HFFc6 (cell line): ENCODE measurements around the gene GNPTAB. TPM values are rescaled to one million over a fixed set of nuclear protein-coding genes. Genes with fewer than 3 reads are reported as not detected.

Experiments
- DNase-seq: peaks from one replicate; pipeline ENCODE4 v3.0.0-alpha.2; 2018
- H3K27ac Mint-ChIP-seq: 2 replicates; pipeline ENCODE4 v1.8.0; 2020; ENCODE audit warnings: mild to moderate bottlenecking, mixed read lengths
- H3K27me3 Mint-ChIP-seq: 2 replicates; pipeline ENCODE4 v1.8.0; 2021; ENCODE audit warnings: mild to moderate bottlenecking, moderate library complexity, mixed read lengths; ENCODE audit not compliant: insufficient read depth
- H3K36me3 Mint-ChIP-seq: 2 replicates; pipeline ENCODE4 v1.8.0; 2021; ENCODE audit warnings: low read depth, mixed read lengths
- H3K4me1 Mint-ChIP-seq: 2 replicates; pipeline ENCODE4 v1.8.0; 2020; ENCODE audit warnings: low read depth, mixed read lengths
- H3K4me3 Mint-ChIP-seq: 2 replicates; pipeline ENCODE4 v1.8.0; 2020; ENCODE audit warnings: mild to moderate bottlenecking, moderate library complexity, mixed read lengths
- H3K9me3 Mint-ChIP-seq: 2 replicates; pipeline ENCODE4 v1.8.0; 2020; ENCODE audit warnings: mild to moderate bottlenecking, mixed read lengths
- CTCF ChIP-seq: fragments of 200-600 bp; sonication (generic); IDR thresholded peaks from 2 replicates; pipeline ENCODE4 v1.5.0; 2021; ENCODE audit warnings: antibody characterized with exemption, mild to moderate bottlenecking
- total RNA-seq, 6 experiments: library from RNA; stranded (reverse); fragmentation: NEBNext Ultra II Directional; extraction: Animal tissue kit (Norgen Biotek cat#: 25700); gene quantifications; 2 replicates in 1 of 6; 3 replicates in 5 of 6; pipeline ENCODE4 v1.2.3, GENCODE V29; 2021

Gene GNPTAB
- total RNA-seq, 6 experiments from 2014 or later = 37.1 to 53.6 (median 44.9) TPM

- no peak for TF ChIP-seq CTCF
- peaks cover 10% of the 10 kb centered on the region for H3K36me3 Mint-ChIP-seq
- H3K4me1 Mint-ChIP-seq = no peaks in the 10 kb centered on the region; the same call in 1 of the 2 replicates
- no peaks in the 10 kb centered on the region for H3K9me3 Mint-ChIP-seq
- no peak for DNase-seq
- no peaks in the 10 kb centered on the region for H3K27me3 Mint-ChIP-seq
- H3K4me3 Mint-ChIP-seq = peak overlapping the region; percentile 27; the same call in 1 of the 2 replicates
- peak overlapping the region; percentile 79 for H3K27ac Mint-ChIP-seq
These were observed 25.2 kb upstream of the GNPTAB start for GRCh38 chr12:101855976-101856375.

- Mint-ChIP-seq H3K36me3 (peaks cover 10% of the 10 kb centered on the region), H3K4me1 (no peaks in the 10 kb centered on the region; the same call in 1 of the 2 replicates), H3K27ac (peak overlapping the region; percentile 79), H3K27me3 (no peaks in the 10 kb centered on the region), H3K9me3 (no peaks in the 10 kb centered on the region), H3K4me3 (0 out of 2 replicates have a peak overlapping the region, but pooled peaks have one; percentile 27)
- DNase-seq = no peak
- no peak for TF ChIP-seq CTCF
These were observed 24.7 kb upstream of the GNPTAB start for GRCh38 chr12:101855364-101855884.

- no peaks in the 10 kb centered on the region for H3K9me3 Mint-ChIP-seq
- no peaks in the 10 kb centered on the region; the same call in 1 of the 2 replicates for H3K4me1 Mint-ChIP-seq
These were observed 24.0 kb upstream of the GNPTAB start for GRCh38 chr12:101854747-101855146.

DNA sequence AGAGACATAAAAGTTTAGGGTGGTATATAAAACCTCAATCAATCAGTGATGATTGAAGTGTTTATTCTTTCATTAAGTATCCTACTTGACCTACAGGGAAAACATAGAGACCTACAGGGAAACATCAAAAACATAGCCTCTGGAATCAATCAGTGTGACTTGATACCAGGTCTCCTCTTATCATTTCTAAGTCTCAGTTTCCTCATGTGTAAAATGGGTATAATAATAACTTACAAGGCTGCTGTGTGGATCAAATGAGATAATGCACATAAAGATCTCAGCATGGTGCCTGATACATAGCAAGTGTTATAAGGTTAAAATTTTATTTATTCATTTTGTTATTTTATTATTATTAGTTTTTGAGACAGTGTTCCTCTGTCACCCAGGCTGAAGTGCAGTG, 22.2 kb upstream of the GNPTAB start:
- no peak overlapping the region for H3K27ac Mint-ChIP-seq
- peaks cover 10% of the 10 kb centered on the region for H3K36me3 Mint-ChIP-seq
- H3K4me1 Mint-ChIP-seq = no peaks in the 10 kb centered on the region; the same call in 1 of the 2 replicates
- no peak for DNase-seq
- no peak for TF ChIP-seq CTCF
- no peak overlapping the region for H3K4me3 Mint-ChIP-seq
- no peaks in the 10 kb centered on the region for H3K9me3 Mint-ChIP-seq
- no peaks in the 10 kb centered on the region for H3K27me3 Mint-ChIP-seq

More at GRCh38 chr12:101854747-101855146, 24.0 kb upstream of the GNPTAB start:
- peaks cover 10% of the 10 kb centered on the region for H3K36me3 Mint-ChIP-seq
- TF ChIP-seq CTCF = no peak
- no peak for DNase-seq
- no peaks in the 10 kb centered on the region for H3K27me3 Mint-ChIP-seq
- no peak overlapping the region for H3K4me3 Mint-ChIP-seq
- H3K27ac Mint-ChIP-seq = peak overlapping the region; percentile 79

GRCh38 chr12:101850199-101850598, 19.4 kb upstream of the GNPTAB start:
- DNase-seq = no peak
- peaks cover 3% of the 10 kb centered on the region; the same call in 1 of the 2 replicates for H3K4me1 Mint-ChIP-seq
- no peaks in the 10 kb centered on the region for H3K9me3 Mint-ChIP-seq
- H3K27ac Mint-ChIP-seq = no peak overlapping the region
- no peak for TF ChIP-seq CTCF
- peaks cover 10% of the 10 kb centered on the region for H3K36me3 Mint-ChIP-seq
- no peaks in the 10 kb centered on the region for H3K27me3 Mint-ChIP-seq
- H3K4me3 Mint-ChIP-seq = no peak overlapping the region
